ENCODE measurements around the gene SEMA5A.

SEMA5A gene

DNA sequence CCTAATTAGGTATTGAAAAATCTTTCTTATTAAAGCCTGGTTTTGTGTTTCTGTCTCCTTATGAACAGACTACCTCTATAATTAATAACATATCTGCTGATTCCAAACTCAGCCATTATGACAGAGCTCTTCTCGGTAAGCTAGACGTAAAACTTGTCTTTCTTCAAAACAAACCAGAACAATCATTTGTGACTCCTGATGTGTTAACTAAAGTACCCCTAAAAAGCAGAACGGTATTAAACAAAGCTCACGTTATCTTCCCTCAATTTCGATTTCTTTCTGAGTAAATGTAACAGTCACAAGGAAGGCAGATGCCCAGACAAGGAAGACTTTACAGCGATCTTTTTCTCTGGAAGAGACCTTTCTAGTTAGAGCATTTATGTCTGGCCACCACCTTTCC, 1.8 kb downstream of the SEMA5A start:
- CTCF ChIA-PET: interaction anchor here (0.7 to 4.1 kb wide), 30 partner anchors 10 to 379 kb away, joined by 3 to 34 read pairs (median 4); no protein-coding TSS in a partner anchor
- TF ChIP-seq, protein P1, sequence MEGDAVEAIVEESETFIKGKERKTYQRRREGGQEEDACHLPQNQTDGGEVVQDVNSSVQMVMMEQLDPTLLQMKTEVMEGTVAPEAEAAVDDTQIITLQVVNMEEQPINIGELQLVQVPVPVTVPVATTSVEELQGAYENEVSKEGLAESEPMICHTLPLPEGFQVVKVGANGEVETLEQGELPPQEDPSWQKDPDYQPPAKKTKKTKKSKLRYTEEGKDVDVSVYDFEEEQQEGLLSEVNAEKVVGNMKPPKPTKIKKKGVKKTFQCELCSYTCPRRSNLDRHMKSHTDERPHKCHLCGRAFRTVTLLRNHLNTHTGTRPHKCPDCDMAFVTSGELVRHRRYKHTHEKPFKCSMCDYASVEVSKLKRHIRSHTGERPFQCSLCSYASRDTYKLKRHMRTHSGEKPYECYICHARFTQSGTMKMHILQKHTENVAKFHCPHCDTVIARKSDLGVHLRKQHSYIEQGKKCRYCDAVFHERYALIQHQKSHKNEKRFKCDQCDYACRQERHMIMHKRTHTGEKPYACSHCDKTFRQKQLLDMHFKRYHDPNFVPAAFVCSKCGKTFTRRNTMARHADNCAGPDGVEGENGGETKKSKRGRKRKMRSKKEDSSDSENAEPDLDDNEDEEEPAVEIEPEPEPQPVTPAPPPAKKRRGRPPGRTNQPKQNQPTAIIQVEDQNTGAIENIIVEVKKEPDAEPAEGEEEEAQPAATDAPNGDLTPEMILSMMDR (IDR thresholded peaks at IDR 0.05; ENCODE audit: control extremely low read depth, extremely low read depth, low read depth, missing control alignments): no peak
- no peak for DNase-seq (ENCODE audit: extremely low spot score)
- POLR2A ChIA-PET: no interaction called here

- TF ChIP-seq, protein P1 (IDR thresholded peaks at IDR 0.05; ENCODE audit: control extremely low read depth, extremely low read depth, low read depth, missing control alignments): no peak
- POLR2A ChIA-PET: no interaction called here
- no peak for DNase-seq (ENCODE audit: extremely low spot score)
- CTCF ChIA-PET: interaction anchor here (0.7 to 4.1 kb wide), 30 partner anchors 9 to 1617 kb away, joined by 3 to 34 read pairs (median 4); no protein-coding TSS in a partner anchor
These were observed 2.5 kb downstream of the SEMA5A start for GRCh38 chr5:9543311-9543920.

DNA sequence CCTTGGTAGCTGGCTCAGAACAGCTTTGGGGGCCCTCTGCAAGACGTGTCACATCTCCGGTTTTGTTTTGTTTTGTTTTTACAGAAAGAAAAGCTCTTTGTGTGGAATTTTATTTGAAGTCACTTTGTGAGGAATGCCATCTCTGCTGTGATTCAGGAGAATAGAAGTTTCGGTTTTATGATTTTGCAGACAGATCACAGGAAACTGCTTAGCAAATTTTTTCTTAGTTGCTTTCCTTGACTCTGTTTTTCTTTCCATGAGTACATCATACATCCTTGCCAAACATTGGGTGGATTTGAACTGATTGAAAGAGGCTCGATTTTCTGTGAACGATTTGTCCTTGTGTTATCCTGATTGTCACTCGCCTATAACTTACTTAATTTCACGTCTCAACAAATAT, 5.1 kb downstream of the SEMA5A start:
- TF ChIP-seq, protein P1 (IDR thresholded peaks at IDR 0.05; ENCODE audit: control extremely low read depth, extremely low read depth, low read depth, missing control alignments): no peak
- POLR2A ChIA-PET: no interaction called here
- DNase-seq (ENCODE audit: extremely low spot score): no peak
- CTCF ChIA-PET: interaction anchor here (1.2 kb wide), 1 partner anchor 11 kb away, joined by 3 read pairs; no protein-coding TSS in a partner anchor

- CTCF ChIA-PET: interaction anchor here (1.1 to 2.0 kb wide), 4 partner anchors 9 to 20 kb away, joined by 3 to 6 read pairs (median 4); no protein-coding TSS in a partner anchor
- POLR2A ChIA-PET: no interaction called here
- no peak for DNase-seq (ENCODE audit: extremely low spot score)
- TF ChIP-seq, protein P1 (IDR thresholded peaks at IDR 0.05; ENCODE audit: control extremely low read depth, extremely low read depth, low read depth, missing control alignments): no peak
These were observed 7.4 kb downstream of the SEMA5A start for GRCh38 chr5:9538504-9538903.

DNA sequence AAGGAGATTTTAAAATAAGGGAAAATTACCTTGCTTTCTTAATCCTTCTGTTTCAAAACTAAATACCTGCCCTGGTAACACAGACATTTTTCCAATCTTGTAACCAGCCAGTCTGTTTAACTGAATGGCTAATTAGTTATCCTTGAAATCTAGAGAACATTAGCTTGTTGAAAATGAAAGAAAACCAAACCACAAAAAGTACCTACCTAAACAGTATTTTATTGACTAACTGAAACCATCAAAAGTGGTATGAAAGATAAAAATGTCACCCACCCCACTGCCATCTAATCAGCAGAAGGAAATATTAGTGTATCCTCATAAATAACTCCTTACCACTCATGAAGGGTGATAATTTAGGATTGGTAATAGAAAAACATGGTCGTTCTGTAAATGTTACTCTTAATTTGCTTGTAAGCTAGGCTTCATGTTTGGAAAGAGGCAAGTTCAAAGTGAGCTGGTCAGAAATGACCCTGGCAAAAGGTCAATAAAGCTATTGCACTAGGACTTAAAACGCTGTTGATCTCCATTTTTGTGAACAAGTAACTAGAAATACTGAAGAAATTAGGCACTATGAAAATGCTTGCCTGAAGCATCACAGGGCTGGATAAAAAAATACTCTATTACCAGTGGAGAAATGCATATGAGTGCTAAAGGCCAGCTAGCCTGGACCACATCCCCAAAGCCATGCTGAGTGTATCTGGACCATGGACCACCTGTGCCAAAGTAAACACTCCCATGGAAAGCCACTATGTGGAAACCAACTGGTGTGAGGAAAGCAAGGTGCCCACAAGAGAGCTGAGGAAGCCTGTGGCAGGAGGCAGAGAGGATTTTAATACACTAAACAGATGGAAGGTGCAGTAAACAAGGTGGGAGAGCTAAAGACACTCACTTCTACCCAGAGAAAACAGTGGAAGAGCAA, 8.4 kb downstream of the SEMA5A start:
- DNase-seq (ENCODE audit: extremely low spot score): no peak
- POLR2A ChIA-PET: no interaction called here
- CTCF ChIA-PET: interaction anchor here (0.8 to 2.0 kb wide), 9 partner anchors 8 to 180 kb away, joined by 3 to 6 read pairs (median 4); no protein-coding TSS in a partner anchor
- TF ChIP-seq, protein P1 (IDR thresholded peaks at IDR 0.05; ENCODE audit: control extremely low read depth, extremely low read depth, low read depth, missing control alignments): no peak

- ChIA-PET POLR2A (no interaction called here), CTCF (interaction anchor here (1.3 to 1.9 kb wide), 4 partner anchors 11 to 180 kb away, joined by 3 to 4 read pairs (median 4); no protein-coding TSS in a partner anchor)
- DNase-seq (ENCODE audit: extremely low spot score): no peak
- TF ChIP-seq, protein P1 (IDR thresholded peaks at IDR 0.05; ENCODE audit: control extremely low read depth, extremely low read depth, low read depth, missing control alignments): no peak
These were observed 9.2 kb downstream of the SEMA5A start for GRCh38 chr5:9536717-9537116.
